ENCODE data around the gene TPP2.

The TPP2 gene

GRCh38 chr13:102683637-102684036 is 86.9 kb downstream of the TPP2 start:
- H4K20me1 ChIP-seq (ENCODE audit: control insufficient read depth, insufficient read depth, low read depth, low read length) = no peaks in the 10 kb centered on the region
- peaks cover 8% of the 10 kb centered on the region; the same call in 1 of the 2 replicates for H3F3A ChIP-seq (ENCODE audit: control insufficient read depth, insufficient read depth)
- H3K4me1 ChIP-seq (ENCODE audit: control insufficient read depth, low read length) = peaks cover 14% of the 10 kb centered on the region
- TF ChIP-seq CTCF (IDR thresholded peaks at IDR 0.05; ENCODE audit: low read depth, low read length, poor library complexity, severe bottlenecking) (no peak), EZH2phosphoT487 (IDR thresholded peaks at IDR 0.05; ENCODE audit: borderline replicate concordance, low read length) (no peak)
- H3K9me2 ChIP-seq (replicated peaks; ENCODE audit: control insufficient read depth, low read length) = no peaks in the 10 kb centered on the region
- peaks cover 13% of the 10 kb centered on the region for H3K36me3 ChIP-seq (ENCODE audit: control insufficient read depth, low read length)
- H3K4me3 ChIP-seq (ENCODE audit: low read length) = no peak overlapping the region
- H3K9me3 ChIP-seq (ENCODE audit: control insufficient read depth, insufficient read depth, low read length) = no peaks in the 10 kb centered on the region
- no peak overlapping the region for H3K4me2 ChIP-seq (ENCODE audit: low read length)
- no peaks in the 10 kb centered on the region for H3K27me3 ChIP-seq (ENCODE audit: control insufficient read depth, low read length)
- no peak overlapping the region for H3K27ac ChIP-seq (ENCODE audit: low read depth, low read length)
- H3K79me2 ChIP-seq (ENCODE audit: control insufficient read depth, low read length) = no peaks in the 10 kb centered on the region

- Histone ChIP-seq H3K4me2 (ENCODE audit: low read length) (no peak overlapping the region), H3K27me3 (ENCODE audit: control insufficient read depth, low read length) (peaks cover 3% of the 10 kb centered on the region; the same call in 1 of the 2 replicates), H3K4me3 (ENCODE audit: low read length) (no peak overlapping the region), H3K36me3 (ENCODE audit: control insufficient read depth, low read length) (no peaks in the 10 kb centered on the region), H3K27ac (ENCODE audit: low read depth, low read length) (no peak overlapping the region), H4K20me1 (ENCODE audit: control insufficient read depth, insufficient read depth, low read depth, low read length) (no peaks in the 10 kb centered on the region), H3K9me2 (replicated peaks; ENCODE audit: control insufficient read depth, low read length) (no peaks in the 10 kb centered on the region), H3K79me2 (ENCODE audit: control insufficient read depth, low read length) (no peaks in the 10 kb centered on the region), H3K9me3 (ENCODE audit: control insufficient read depth, insufficient read depth, low read length) (no peaks in the 10 kb centered on the region), H3K4me1 (ENCODE audit: control insufficient read depth, low read length) (peaks cover 1% of the 10 kb centered on the region; the same call in 1 of the 2 replicates), H3F3A (ENCODE audit: control insufficient read depth, insufficient read depth) (peaks cover 8% of the 10 kb centered on the region; the same call in 1 of the 2 replicates)
- TF ChIP-seq CTCF (IDR thresholded peaks at IDR 0.05; ENCODE audit: low read depth, low read length, poor library complexity, severe bottlenecking) = no peak
- TF ChIP-seq EZH2phosphoT487 (IDR thresholded peaks at IDR 0.05; ENCODE audit: borderline replicate concordance, low read length) = no peak
Measured at GRCh38 chr13:102686024-102686423, 89.2 kb downstream of the TPP2 start.

- Histone ChIP-seq H3K27ac (ENCODE audit: low read depth, low read length) (no peak overlapping the region), H3K4me1 (ENCODE audit: control insufficient read depth, low read length) (no peaks in the 10 kb centered on the region), H3K79me2 (ENCODE audit: control insufficient read depth, low read length) (no peaks in the 10 kb centered on the region), H3K36me3 (ENCODE audit: control insufficient read depth, low read length) (no peaks in the 10 kb centered on the region), H4K20me1 (ENCODE audit: control insufficient read depth, insufficient read depth, low read depth, low read length) (no peaks in the 10 kb centered on the region), H3K9me3 (ENCODE audit: control insufficient read depth, insufficient read depth, low read length) (no peaks in the 10 kb centered on the region), H3K4me2 (ENCODE audit: low read length) (no peak overlapping the region), H3F3A (ENCODE audit: control insufficient read depth, insufficient read depth) (no peaks in the 10 kb centered on the region), H3K4me3 (ENCODE audit: low read length) (no peak overlapping the region), H3K9me2 (replicated peaks; ENCODE audit: control insufficient read depth, low read length) (no peaks in the 10 kb centered on the region), H3K27me3 (ENCODE audit: control insufficient read depth, low read length) (peaks cover 4% of the 10 kb centered on the region; the same call in 1 of the 2 replicates)
- TF ChIP-seq CTCF (IDR thresholded peaks at IDR 0.05; ENCODE audit: low read depth, low read length, poor library complexity, severe bottlenecking) (no peak), EZH2phosphoT487 (IDR thresholded peaks at IDR 0.05; ENCODE audit: borderline replicate concordance, low read length) (no peak)
Measured at GRCh38 chr13:102687520-102687919, 90.7 kb downstream of the TPP2 start.

All from DOHH2 (cell line).